Colonic mucosa (tissue), 4 donors: ENCODE data around the gene RNLS. TPM values are rescaled to one million over a fixed set of nuclear protein-coding genes. Genes with fewer than 3 reads are reported as not detected.
A peak's percentile ranks its signal among the peaks of the same experiment; 100 is the strongest.

ENCODE experiments used
- DNase-seq: peaks from one replicate; pipeline ENCODE4 v3.0.0-alpha.2; 2020
- H3K27ac ChIP-seq: fragments of 200-600 bp; one replicate; pipeline ENCODE4 v1.8.0; 2021
- H3K27me3 ChIP-seq: fragments of 200-600 bp; one replicate; pipeline ENCODE4 v1.8.0; 2021
- H3K36me3 ChIP-seq: fragments of 200-600 bp; one replicate; pipeline ENCODE4 v1.8.0; 2021
- H3K4me1 ChIP-seq: fragments of 200-600 bp; one replicate; pipeline ENCODE4 v1.8.0; 2021; ENCODE audit warnings: mild to moderate bottlenecking
- H3K4me3 ChIP-seq: fragments of 200-600 bp; one replicate; pipeline ENCODE4 v1.8.0; 2021
- H3K9ac ChIP-seq, 2 donors: one replicate each; pipeline ENCODE4 v1.7.0; 2013; ENCODE audit warnings: control low read depth in 2 of 2, low read depth in 2 of 2, low read length in 2 of 2
- H3K9me3 ChIP-seq: fragments of 200-600 bp; one replicate; pipeline ENCODE4 v1.8.0; 2021
- intact Hi-C: fragments of 100-400 bp; cut with DNase I; formaldehyde crosslinking; loops from one replicate; pipeline ENCODE4 v1.14.1; 2022
- total RNA-seq, 2 donors: library from RNA; stranded (reverse); fragmentation: NEBNext Ultra II Directional in 1 of 2; extraction: Animal tissue kit (Norgen Biotek cat#: 25700) in 1 of 2; gene quantifications; one replicate each; pipeline ENCODE4 v1.2.1, GENCODE V29; 2021
- TF ChIP-seq, protein P1 (sequence below): fragments of 200-600 bp; IDR thresholded peaks from one replicate; pipeline ENCODE4 v1.8.0; 2022; ENCODE audit warnings: antibody characterized with exemption, mild to moderate bottlenecking
- donor health status: healthy.
- donor health status: DM: no; HTN: no; CAD: no.
- donor health status: DM: no; HTN: no; CAD: no.

The RNLS gene
- total RNA-seq, 2 donors from 2014 or later = 13.0 to 19.1 TPM

- H3K9me3 ChIP-seq = no peaks in the 10 kb centered on the region
- DNase-seq = no peak
- intact Hi-C loops = no loop called here
- H3K36me3 ChIP-seq = no peaks in the 10 kb centered on the region
- TF ChIP-seq, protein P1, sequence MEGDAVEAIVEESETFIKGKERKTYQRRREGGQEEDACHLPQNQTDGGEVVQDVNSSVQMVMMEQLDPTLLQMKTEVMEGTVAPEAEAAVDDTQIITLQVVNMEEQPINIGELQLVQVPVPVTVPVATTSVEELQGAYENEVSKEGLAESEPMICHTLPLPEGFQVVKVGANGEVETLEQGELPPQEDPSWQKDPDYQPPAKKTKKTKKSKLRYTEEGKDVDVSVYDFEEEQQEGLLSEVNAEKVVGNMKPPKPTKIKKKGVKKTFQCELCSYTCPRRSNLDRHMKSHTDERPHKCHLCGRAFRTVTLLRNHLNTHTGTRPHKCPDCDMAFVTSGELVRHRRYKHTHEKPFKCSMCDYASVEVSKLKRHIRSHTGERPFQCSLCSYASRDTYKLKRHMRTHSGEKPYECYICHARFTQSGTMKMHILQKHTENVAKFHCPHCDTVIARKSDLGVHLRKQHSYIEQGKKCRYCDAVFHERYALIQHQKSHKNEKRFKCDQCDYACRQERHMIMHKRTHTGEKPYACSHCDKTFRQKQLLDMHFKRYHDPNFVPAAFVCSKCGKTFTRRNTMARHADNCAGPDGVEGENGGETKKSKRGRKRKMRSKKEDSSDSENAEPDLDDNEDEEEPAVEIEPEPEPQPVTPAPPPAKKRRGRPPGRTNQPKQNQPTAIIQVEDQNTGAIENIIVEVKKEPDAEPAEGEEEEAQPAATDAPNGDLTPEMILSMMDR = no peak
- no peaks in the 10 kb centered on the region for H3K27me3 ChIP-seq
- H3K4me1 ChIP-seq = no peaks in the 10 kb centered on the region
- no peak overlapping the region for H3K4me3 ChIP-seq
- no peak overlapping the region for H3K9ac ChIP-seq
- peak overlapping the region; percentile 25 for H3K27ac ChIP-seq
These were observed 312.0 kb downstream of the RNLS start for GRCh38 chr10:88270871-88271713.

GRCh38 chr10:88270061-88270808 lies 312.9 kb downstream of the RNLS start:
- TF ChIP-seq, protein P1 = no peak
- Histone ChIP-seq H3K4me3 (no peak overlapping the region), H3K9ac (no peak overlapping the region), H3K4me1 (no peaks in the 10 kb centered on the region), H3K9me3 (no peaks in the 10 kb centered on the region), H3K36me3 (no peaks in the 10 kb centered on the region), H3K27me3 (no peaks in the 10 kb centered on the region), H3K27ac (peak overlapping the region; percentile 25)
- intact Hi-C loops = no loop called here
- DNase-seq = no peak

DNA sequence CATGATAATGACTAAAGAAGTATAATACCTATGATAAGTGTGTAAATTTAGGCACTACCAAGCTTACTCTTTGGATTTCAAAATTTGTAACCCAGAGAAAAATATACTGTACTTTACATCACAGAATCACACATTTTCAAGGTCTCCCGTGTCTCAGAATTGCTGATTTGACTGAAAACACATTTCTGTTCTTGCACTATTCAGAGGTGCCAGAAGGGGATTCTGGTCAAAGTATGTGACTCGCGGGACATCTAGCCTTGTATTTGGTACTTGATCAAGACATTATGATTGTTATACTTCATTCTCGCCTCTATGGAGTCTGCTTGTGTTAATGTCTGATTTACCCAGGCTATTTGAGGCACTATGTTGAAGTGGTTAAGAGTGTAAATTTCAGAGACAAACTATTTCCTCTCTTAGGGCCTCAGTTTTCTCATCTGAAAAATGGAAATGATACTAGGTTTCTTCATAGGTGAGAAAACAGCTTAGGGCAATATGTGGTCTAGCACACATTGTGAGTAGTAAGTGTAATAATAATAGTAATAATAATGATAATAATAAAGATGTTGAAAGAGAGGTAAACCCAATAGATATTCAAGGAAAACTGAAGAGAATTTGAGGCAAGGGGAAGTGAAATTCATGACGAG lies 320.4 kb downstream of the RNLS start:
- no peak for DNase-seq
- no peaks in the 10 kb centered on the region for H3K36me3 ChIP-seq
- TF ChIP-seq, protein P1 = no peak
- intact Hi-C loops = no loop called here
- H3K27ac ChIP-seq = no peak overlapping the region
- no peaks in the 10 kb centered on the region for H3K27me3 ChIP-seq
- no peaks in the 10 kb centered on the region for H3K9me3 ChIP-seq
- no peak overlapping the region for H3K4me3 ChIP-seq
- no peak overlapping the region for H3K9ac ChIP-seq
- no peaks in the 10 kb centered on the region for H3K4me1 ChIP-seq

GRCh38 chr10:88261152-88261551 lies 322.0 kb downstream of the RNLS start:
- H3K4me3 ChIP-seq = no peak overlapping the region
- H3K4me1 ChIP-seq = no peaks in the 10 kb centered on the region
- no peak overlapping the region for H3K9ac ChIP-seq
- H3K27ac ChIP-seq = no peak overlapping the region
- H3K27me3 ChIP-seq = no peaks in the 10 kb centered on the region
- intact Hi-C loops = no loop called here
- DNase-seq = no peak
- H3K9me3 ChIP-seq = no peaks in the 10 kb centered on the region
- H3K36me3 ChIP-seq = no peaks in the 10 kb centered on the region
- TF ChIP-seq, protein P1 = no peak

- Histone ChIP-seq H3K36me3 (no peaks in the 10 kb centered on the region), H3K9ac (no peak overlapping the region), H3K27ac (no peak overlapping the region), H3K4me3 (no peak overlapping the region), H3K9me3 (no peaks in the 10 kb centered on the region), H3K27me3 (no peaks in the 10 kb centered on the region), H3K4me1 (no peaks in the 10 kb centered on the region)
- intact Hi-C loops = no loop called here
- no peak for DNase-seq
- TF ChIP-seq, protein P1 = no peak
These were observed 322.6 kb downstream of the RNLS start for GRCh38 chr10:88260329-88261051.
